NCI-H2227 treated with DMSO at 0.1 percent for 48 hours (cell line): ENCODE measurements around the gene GIMAP5.

ENCODE experiments used
- DNase-seq: peaks from one replicate; lab custom pipeline; 2025; lab: John Stamatoyannopoulos, UW

Gene GIMAP5

DNA sequence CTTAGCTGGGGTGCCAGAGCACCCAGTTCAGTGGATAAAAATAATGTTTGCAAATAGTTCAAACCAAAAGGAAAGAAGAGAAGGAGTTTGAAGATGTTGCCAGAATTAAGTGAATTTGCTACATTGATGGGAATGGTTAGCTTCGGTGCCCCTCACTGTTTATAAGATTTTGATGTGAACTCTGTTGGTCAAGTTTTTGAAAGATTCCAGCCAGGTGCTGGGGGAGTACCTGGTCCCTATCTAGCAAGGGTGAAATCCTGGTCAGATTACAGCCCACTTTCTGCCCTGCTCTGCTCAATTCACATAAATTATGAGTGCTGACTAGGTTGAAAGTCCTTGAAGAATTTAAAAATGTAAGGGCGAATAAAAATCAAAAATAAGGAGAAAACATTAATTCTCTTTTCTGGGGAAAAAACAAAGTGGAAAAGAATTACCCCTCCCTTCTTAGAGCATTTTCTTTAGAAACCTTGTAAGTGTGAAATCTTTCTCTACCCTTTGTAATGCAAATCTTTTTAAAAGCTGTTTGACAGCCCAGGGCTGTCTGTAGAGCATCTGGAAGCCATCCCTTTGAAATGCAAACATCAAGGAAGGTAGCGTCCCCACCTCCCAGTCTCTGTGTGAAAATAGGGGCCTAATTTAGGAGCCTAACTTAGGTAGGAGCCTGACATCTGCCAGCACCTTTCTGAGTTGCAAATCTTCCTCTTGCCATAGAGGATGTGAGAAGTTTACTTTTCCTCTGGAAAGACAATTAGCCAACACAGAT is 1.4 kb upstream of the GIMAP5 start:
- no peak for DNase-seq

DNA sequence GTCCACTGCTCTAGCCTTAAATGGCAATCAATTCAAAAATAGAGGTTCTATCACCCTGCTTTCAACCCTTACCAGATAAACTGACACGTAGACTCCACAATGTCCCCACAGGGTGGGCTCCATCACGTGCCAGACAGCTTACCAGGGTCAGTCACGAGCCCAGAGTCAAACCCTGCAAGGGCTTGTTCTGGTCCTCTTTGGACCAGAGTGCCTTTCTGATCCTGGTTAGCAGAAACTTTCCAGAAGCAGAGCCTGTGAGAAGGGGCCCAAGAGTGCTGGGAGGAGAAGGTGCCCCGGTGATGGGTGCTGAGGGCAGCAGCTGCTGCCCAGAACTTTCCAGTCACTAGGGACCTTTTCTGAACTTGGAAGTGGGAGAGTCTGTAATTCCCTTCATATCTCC is 354 bp upstream of the GIMAP5 start:
- DNase-seq: no peak

DNA sequence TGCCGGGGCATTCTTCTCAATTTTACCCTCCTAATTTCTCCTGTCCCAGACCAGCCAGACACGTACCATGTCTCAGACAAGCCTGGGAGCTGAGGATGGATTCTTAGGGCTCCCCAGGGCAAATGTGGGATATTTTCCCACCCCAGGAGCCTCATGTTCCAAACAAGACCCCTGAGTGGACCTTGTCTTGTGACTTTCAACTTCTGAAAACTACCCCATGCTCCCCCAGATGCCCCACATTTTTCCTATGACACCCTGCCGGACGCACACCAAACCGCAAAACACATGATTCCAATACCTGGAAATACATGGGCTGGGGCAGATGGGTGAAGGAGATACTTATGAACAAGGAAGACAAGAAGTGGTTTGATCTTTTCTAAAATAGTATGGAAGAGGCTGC is 874 bp downstream of the GIMAP5 start:
- DNase-seq: no peak

DNA sequence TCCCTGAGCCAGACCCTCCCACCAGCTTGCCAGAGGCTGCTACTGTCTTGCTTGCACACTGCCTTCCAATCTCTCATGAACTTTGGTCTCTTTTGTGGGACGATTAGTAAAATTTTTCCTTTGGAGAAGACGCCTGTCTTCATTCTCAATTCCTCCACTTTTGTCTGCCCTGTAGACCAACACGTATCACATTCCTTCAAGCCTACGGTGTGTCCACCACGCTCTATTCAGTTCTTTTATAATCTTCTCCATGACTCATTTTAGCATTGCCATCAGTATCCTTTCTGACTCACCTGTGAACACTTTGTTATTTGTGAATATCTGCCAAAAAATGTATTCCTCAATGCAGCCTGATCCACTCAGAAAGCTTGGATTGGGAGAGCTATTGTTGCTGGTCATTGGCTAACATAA is 1.4 kb downstream of the GIMAP5 start:
- no peak for DNase-seq

DNA sequence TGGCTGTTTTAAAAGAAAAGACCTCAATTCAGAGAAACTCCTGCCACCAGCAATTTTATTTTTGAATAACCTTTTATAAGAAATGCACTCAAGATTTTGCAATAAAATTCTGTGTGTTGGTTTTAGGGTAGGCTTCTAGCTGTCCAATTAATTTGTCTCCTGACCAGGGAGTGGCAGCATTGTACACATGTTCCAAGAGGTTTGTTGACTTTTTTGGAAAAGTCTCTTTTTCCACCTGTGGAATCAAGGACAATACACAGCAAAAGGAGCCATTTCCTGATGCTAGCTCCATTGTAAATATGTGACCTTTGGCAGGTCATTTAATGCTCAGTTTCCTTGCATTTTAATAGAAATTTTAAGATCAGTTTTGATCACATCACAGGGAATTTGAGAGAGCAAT is 1.8 kb downstream of the GIMAP5 start:
- DNase-seq: no peak

DNA sequence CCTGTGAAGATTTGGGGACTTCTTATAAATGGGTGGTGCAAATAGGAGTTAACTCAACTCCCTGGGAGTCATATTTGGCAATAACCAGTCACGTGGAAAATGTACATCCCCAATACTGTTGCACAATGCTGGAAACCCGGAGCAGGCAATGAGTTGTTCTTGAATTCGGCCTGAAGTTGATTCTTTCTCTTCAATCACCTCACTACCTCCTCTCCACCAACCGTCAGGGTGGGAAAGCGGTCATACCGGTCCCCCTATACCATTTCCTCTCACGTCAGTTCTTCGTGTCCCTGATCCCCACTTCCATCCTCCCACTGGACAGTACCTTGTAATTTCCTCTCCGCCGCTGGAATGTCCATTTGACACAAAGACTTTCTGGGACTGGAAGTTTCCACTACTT is 2.8 kb downstream of the GIMAP5 start:
- no peak for DNase-seq

DNA sequence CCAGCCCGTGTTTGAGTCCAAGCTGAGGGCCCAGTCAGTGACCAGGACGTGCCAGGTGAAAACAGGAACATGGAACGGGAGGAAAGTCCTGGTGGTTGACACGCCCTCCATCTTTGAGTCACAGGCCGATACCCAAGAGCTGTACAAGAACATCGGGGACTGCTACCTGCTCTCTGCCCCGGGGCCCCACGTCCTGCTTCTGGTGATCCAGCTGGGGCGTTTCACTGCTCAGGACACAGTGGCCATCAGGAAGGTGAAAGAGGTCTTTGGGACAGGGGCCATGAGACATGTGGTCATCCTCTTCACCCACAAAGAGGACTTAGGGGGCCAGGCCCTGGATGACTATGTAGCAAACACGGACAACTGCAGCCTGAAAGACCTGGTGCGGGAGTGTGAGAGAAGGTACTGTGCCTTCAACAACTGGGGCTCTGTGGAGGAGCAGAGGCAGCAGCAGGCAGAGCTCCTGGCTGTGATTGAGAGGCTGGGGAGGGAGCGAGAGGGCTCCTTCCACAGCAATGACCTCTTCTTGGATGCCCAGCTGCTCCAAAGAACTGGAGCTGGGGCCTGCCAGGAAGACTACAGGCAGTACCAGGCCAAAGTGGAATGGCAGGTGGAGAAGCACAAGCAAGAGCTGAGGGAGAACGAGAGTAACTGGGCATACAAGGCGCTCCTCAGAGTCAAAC is 5.2 kb downstream of the GIMAP5 start:
- no peak for DNase-seq

DNA sequence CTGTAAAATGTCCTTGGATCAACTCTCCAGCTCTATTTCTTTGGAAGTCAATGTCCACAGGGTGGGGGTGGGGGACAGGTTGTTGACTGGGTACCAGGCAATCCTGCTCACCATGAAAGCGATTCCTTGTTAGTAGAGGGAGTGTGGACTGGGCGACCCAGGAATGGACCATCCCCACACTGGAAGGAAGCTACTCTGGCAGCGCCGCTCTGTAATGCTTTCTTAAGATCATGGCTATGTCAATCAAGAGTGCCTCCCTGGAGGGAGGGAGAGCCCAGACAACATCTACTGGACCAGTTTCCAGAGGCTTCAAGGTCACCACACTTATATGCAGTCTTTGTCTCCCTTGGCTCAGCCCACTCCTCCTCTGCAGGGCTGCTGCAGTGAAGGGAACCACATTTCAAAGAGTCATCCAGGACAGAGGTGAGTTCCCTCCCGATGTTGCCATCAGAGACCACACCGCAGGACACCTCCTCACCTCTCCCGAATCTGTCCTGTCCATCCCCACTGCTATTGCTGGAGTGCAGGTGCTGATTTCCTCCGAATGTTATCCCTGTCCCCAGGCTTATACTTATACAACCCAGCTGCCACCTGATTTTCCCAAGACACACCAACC is 6.9 kb downstream of the GIMAP5 start:
- no peak for DNase-seq

DNA sequence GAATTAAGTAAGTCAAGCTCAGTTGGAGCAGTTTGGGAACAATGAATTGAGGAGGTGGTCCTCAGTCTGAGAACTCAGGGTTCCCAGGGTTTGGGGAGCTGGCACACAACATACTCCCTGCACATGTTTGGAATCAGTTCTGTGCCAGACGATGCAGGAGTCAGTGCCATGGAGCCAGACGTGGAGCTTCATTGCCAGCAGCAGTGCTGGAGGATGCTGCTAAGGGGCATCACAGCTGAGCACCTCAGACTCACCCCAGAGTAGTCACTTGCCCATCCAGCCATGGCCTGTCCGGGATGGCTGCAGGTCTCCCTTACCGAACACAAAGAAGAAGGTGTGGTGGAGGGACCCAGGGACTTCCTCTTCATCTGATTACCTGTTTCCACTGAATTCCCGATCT is 7.9 kb downstream of the GIMAP5 start:
- no peak for DNase-seq

DNA sequence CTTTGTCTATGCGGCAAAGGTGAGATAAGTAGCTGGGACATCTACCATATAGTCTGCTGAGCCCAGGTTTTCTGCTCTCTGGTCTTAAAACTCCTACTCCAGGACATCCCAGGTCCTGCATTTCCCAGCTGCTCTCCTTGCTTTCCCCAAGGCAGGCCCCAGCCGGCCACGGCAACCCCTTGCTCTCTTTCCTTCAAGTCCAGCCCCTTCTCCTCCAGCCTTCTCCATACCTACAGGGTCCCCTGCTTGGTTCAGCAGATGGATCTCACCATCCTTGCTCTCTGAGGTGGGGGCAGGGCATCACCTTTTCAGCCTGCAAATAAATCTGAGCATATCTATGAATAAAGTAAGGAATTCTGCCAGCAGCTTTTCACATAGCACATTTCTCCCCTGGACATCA is 8.7 kb downstream of the GIMAP5 start:
- no peak for DNase-seq

DNA sequence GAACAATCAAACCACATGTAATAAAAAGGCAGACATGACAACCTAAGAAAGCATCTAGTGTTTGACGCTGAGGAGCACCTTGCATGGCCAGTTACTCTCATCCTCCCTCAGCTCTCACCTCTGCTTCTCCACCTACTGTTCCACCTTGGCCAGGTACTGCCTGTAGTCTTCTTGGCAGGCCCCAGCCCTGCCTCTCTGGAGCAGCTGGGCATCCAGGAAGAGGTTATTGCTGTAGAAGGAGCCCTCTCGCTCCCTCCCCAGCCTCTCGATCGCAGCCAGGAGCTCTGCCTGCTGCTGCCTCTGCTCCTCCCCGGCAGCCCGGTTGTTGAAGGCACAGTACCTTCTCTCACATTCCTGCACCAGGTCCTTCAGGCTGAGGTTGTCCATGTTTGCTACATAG is 9.7 kb downstream of the GIMAP5 start:
- DNase-seq: no peak

DNA sequence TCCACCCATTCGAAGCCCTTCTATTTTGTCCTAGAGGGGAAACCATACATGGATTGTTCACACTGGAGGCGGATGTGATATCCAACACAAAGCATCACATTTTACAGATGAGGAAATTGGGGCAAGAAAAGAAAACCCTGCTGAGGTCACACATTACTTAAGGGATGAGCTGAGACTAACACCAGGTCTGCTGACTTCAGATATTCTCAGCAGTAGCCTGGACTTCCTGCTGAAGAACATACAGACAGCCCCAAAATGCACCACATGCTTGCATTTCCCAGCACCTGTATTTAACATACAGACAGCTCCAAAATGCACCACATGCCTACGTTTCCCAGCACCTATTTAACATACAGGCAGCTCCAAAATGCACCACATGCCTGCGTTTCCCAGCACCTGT is 11.2 kb downstream of the GIMAP5 start:
- DNase-seq: no peak

DNA sequence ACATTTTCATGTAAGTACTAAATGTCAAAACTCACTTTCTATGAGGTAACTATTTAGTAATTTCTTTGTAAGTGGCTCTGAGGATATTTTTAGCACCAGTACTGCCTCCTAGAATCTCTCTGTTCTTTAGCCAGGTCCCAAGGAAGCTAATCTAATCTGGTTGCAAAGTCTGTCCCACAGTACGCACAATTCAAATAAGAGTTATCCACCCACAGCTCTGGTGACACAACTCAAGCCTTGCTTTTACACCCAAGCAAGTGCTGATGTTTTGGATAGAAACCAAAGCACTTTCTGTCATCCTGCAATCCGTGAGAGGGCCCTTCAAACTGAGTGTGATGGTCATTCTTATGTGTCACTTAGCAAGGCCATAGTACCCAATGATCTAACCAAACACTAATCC is 14.5 kb downstream of the GIMAP5 start:
- DNase-seq: no peak

DNA sequence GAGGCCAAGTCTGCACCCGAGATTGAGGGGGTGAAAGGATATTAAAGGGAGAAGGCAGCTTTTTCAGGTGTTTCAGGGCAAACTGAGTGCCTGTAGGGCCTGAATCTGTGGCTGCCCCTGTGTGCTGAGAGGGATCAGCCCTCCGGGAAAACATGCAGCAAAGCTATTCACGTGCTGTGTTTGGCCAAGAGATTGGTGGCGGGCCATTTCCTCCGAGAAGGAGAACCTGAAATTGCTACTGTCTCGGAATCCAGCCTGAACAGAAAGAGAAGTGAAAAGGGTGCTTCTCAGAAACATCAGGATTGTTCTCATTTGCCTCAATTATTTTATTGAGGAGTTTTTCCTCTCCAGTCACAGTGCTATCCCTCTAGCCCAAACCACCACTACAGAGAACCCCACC is 16.0 kb downstream of the GIMAP5 start:
- no peak for DNase-seq

DNA sequence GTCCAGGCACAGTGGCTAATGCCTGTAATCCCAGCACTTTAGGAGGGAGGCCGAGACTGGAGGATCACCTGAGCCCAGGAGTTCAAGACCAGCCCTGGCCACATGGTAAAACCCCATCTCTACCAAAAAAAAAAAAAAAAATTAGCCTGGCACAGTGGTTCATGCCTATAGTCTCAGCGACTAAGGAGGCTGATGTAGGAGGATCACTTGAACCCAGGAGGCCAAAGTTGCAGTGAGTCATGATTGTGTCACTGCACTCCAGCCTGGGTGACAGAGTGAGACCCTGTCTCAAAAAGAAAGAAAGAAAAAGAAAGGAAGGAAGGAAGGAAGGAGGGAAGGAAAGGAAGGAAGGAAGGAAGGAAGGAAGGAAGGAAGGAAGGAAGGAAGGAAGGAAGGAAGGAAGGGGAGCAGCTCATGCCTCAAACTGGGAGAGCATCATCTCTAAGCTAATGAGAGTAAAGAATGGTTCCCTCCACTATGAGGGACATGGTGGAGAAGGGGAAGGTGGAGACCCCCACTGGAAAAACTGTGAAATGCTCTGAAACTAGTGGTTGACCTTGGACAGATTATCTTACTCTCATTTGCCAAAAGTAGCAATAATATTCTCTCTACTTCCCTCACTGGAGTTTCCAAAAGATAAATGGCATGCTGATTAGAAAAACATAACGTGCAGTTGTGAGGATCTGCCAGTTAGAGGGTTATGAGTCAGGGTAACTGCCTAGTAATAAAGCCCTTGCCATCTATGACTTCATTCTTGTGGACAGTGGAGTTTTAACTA is 16.8 kb downstream of the GIMAP5 start:
- peak; percentile 9 for DNase-seq

DNA sequence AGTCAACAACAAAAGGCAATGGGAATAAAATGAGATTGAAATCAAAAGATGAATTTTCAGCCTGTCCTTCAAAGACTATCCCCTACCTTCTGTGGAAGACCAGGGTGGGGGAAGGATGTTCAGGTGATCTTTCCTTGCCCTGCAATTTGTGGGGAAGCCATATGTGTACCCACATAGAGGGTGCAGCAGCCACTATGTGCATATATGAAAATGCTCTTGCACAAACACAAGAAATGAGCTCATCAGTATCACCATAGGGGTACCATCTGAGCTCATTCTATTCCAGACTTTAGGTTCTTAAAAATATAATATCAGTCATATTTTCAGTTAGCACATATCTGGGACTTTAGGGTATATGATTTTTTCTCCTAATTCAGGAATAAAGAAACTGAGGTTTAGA is 17.7 kb downstream of the GIMAP5 start:
- no peak for DNase-seq

DNA sequence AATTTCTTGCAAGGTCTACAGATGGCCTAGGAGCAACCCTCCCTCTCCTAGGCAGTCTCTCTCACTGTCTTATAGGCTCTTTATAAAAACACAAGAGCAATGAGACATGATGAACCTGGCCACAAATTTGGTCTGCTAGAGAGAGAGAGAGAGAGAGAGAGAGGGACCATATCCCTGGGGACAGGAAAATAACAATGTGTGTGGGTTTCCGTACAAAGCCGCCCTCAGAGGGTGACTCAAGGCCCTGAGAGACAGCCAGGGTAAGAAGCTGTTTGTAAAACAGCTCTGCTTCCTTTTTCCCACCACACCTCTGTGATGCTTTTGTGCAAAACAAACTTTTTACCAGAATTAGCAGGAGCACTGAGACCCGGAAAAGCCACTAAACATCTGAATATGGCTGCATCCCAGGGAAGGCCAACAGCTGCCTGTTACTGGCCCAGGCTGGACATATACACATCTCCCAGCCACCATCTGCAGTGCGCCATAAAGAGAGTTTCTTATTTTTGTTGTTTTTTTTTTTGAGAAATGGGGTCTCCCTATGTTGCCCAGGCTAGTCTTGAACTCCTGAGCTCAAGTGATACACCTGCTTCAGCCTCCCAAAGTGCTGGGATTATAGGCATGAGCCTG is 18.4 kb downstream of the GIMAP5 start:
- DNase-seq: no peak

DNA sequence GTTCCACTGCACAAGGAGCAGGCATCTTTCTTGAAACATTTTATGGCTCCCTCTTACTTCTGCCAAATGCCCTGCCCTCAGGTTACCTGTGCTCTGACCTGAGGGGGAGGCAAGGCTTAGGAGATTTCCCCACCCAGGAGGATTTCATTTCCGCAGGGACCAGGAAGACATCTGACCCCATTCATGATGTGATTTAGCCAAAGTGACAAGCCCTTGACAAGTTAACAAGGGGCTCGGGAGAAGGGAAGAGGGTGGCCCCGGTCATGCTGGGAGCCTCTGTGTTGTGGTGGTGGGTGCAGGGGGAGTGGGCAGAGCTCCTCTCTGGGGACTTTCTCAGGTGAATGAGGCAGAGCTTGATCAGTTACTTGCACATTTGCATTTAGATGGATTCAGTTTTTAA is 18.9 kb downstream of the GIMAP5 start:
- DNase-seq: no peak

DNA sequence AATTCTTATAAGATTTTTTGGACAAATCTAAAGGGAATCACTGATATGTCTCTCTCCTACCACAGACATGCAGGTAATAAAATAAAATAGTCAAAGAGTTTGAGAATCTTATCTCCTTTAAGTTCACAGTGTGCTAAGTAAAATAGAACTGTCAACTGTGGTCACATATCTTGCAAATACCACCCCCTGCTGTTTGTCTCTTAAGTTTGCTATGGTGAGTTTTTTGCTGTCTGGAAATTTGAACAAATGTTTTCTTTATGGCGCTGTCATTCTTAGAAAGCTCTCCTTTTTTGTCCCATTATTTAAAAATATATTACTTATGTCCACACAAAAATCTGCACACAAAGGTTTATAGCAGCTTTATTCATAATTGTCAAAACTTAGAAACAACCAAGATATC is 19.6 kb downstream of the GIMAP5 start:
- DNase-seq: no peak

DNA sequence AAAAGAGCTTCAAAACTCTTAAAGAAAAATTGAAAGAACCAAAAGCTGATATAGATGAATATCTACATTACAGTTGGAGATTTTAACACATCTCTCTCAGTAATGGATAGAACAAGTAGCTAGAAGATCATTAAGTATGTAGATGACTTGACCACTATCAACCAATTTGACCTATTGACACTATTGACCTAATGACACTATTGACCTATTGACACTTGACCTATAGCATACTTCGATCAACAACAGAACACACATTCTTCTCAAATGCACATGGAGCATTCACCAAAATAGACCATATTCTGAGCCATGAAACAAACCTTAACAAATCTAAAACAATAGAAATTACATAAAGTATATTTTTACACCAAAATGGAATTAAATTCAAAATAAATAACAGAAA is 22.3 kb downstream of the GIMAP5 start:
- DNase-seq: no peak

DNA sequence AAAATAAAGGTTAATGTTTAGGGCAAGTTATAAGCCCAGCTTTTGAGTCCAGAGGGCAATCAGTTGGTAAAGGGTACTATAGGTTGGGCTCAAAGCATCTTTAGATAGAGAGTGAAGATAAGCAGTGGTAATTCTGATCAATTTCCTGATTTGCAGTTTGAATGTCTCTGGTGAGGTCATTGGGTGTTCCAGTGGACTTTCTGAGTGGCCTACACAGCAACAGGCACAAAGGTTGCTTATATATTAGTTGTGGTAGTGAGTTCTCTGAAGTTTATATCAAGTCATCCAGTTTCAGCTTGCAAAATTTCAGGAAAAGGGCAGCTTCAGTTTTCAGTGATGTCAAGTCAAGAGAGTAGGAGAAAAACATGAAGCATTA is 29.1 kb downstream of the GIMAP5 start:
- no peak for DNase-seq

DNA sequence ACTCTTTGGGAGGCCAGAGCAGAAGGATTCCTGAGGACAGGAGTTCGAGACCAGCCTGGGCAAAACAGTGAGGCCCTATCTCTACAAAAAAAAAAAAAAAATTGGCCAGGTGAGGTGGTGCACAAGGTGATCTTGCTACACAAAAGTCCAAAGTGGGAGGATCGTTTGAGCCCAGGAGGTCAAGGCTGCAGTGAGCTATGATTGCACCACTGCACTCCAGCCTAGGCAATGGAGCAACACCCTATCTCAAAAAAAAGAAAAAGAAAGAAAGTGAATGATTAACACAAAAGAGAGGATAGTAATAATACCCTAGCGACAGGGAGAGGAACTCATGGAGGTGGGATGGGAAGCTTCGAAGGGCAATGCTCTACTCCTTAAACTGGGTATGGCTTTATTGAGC is 32.5 kb downstream of the GIMAP5 start:
- DNase-seq: no peak
